D721Med (cell line): ENCODE results near the gene PTCHD4.
A peak's percentile ranks its signal among the peaks of the same experiment; 100 is the strongest.

Experiments used
- DNase-seq: peaks from one replicate; pipeline ENCODE4 v3.0.0; 2011; ENCODE audit warnings: low spot score; ENCODE audit not compliant: insufficient read length
- FAIRE-seq: peaks from 2 replicates; lab custom pipeline; 2011; peaks lifted over from hg19 to GRCh38; lab: Jason Lieb, UNC
- TF ChIP-seq, protein P1 (sequence below): IDR thresholded peaks from 2 replicates; pipeline ENCODE4 v1.5.1; 2012; ENCODE audit warnings: mild to moderate bottlenecking, control low read depth; ENCODE audit not compliant: insufficient read depth; ENCODE audit errors: missing control alignments

PTCHD4 gene

DNA sequence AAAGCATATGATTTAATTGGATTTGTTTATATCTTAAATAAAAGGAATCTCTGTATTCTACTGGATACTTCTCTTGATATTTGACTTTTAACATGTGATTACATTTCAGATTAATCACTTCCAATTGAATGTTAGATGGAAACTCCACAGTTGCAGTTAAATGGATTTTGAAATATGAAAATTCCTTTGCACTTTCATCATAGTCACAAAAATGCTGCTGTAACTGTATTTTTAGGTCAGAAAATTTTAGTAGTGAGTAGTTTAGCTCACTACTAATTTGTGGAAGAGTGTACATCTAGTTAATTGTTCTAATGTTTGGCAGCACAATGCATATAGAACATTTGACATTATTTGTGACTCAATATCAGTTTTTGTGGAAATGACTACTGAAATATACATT, 26.8 kb downstream of the PTCHD4 start:
- FAIRE-seq = peak; percentile 79
- TF ChIP-seq, protein P1, sequence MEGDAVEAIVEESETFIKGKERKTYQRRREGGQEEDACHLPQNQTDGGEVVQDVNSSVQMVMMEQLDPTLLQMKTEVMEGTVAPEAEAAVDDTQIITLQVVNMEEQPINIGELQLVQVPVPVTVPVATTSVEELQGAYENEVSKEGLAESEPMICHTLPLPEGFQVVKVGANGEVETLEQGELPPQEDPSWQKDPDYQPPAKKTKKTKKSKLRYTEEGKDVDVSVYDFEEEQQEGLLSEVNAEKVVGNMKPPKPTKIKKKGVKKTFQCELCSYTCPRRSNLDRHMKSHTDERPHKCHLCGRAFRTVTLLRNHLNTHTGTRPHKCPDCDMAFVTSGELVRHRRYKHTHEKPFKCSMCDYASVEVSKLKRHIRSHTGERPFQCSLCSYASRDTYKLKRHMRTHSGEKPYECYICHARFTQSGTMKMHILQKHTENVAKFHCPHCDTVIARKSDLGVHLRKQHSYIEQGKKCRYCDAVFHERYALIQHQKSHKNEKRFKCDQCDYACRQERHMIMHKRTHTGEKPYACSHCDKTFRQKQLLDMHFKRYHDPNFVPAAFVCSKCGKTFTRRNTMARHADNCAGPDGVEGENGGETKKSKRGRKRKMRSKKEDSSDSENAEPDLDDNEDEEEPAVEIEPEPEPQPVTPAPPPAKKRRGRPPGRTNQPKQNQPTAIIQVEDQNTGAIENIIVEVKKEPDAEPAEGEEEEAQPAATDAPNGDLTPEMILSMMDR = no peak
- DNase-seq = no peak

DNA sequence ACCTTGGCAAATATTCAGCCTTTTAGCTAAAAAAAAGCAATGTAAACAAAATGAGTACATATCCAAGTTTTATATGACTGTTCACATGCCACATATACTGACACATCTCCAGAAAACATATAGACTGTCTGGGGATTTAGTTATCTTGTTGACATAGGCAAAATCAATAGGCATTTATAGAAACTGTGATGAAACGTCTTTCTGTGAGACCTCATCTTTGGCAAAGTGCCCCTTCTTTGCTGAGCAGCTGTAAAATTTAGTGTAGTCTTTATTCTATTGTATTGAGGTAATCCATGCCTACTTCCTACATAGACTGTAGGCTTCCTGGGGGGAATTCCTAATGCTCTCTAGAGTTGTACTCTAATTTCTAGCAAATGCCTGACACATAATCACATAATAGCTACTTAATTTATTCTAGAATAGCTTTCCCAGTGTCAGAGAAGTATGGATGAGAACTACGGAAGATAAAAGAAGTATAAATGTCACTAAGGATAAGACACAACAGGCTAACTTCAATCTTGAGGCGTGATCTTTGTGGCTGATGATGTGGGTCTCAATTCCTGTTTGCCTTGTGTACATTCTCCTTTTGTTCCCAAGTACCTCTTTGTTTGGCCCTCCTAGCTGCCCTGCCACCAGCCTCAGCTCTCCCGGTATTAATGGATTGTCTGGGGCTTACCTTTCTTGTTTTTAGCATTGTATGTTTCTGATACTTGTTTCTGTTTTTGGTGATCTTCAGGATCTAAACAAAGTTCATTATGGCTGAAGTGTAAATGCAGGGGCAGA, 30.6 kb downstream of the PTCHD4 start:
- no peak for FAIRE-seq
- DNase-seq = no peak
- TF ChIP-seq, protein P1 = no peak

DNA sequence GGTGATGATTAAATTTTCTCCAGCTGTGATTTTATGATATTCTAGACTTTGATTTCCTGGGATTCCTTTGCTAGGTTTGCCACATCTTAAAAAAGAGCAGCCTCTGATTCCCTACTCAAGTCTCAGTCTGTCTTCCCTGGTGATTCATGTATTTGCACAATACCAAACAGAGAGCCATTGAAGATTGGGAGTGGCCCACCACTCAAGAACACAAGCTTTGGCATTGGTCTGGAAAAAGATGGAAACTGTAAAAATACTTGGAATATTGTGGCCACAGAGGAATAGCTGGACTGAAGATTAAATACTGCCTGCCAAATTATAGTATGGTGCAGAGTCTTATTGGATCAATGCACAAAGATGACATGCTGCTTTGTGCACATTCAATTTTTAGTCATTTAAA, 32.9 kb downstream of the PTCHD4 start:
- FAIRE-seq (no peak), DNase-seq (no peak)
- TF ChIP-seq, protein P1 = no peak

DNA sequence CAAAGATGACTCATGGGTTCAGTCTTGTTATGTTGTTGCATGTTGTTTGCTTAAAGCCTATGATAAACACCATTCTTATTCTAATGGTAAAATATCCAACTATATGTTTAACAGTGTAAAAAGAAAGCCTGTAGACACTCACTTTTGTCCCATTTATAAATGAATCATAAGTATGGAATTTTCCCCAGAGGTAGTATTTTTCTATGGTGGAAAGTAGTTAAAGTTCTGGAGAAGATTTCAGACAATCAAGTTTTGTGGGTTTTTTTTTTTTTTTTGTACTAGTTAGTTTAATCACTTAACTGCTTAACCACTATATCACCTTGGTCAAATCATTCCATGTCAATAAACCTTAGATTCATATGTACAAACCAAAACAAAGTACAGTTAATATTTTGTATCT, 35.8 kb downstream of the PTCHD4 start:
- no peak for FAIRE-seq
- TF ChIP-seq, protein P1 = no peak
- no peak for DNase-seq

GRCh38 chr6:48073976-48074767, 36.8 kb downstream of the PTCHD4 start:
- TF ChIP-seq, protein P1 = no peak
- FAIRE-seq = no peak
- DNase-seq = no peak

GRCh38 chr6:48071833-48072232, 39.2 kb downstream of the PTCHD4 start:
- no peak for DNase-seq
- TF ChIP-seq, protein P1 = no peak
- no peak for FAIRE-seq
